RWPE1 (cell line): ENCODE results near the gene CFD.
"Not testable (repeated sequence)": the region's sequence is repeated elsewhere in the genome, so short reads cannot be mapped to it uniquely, and the experiment has no call there.

ENCODE experiments used
- CTCF ChIA-PET: fragments of 350-600 bp; sonication (Branson Sonifier 250); formaldehyde crosslinking; extraction: SDS; loops from one replicate; lab custom pipeline; 2021; lab: Yijun Ruan, JAX
- POLR2A ChIA-PET: fragments of 400-600 bp; formaldehyde crosslinking; extraction: SDS; loops from one replicate; lab custom pipeline; 2020; ENCODE audit warnings: antibody characterized with exemption; ENCODE audit not compliant: low non-redundant PET; lab: Yijun Ruan, JAX
- DNase-seq: peaks from one replicate; pipeline ENCODE4 v3.0.0; 2012; ENCODE audit warnings: low spot score
- H3K27ac ChIP-seq: fragments of 450-650 bp; 2 replicates; pipeline ENCODE4 v1.5.1; 2017
- CTCF ChIP-seq: fragments of 450-650 bp; conservative IDR thresholded peaks from 2 replicates; pipeline ENCODE4 v1.5.1; 2017; ENCODE audit warnings: low read depth, mild to moderate bottlenecking

CFD gene

GRCh38 chr19:835210-835810 is 24.2 kb upstream of the CFD start:
- no peak overlapping the region for H3K27ac ChIP-seq
- CTCF ChIA-PET, result interaction anchor here (0.5 kb wide), 1 partner anchor 65 kb away, joined by 4 read pairs; no protein-coding TSS in a partner anchor
- no peak for DNase-seq
- POLR2A ChIA-PET, result no interaction called here
- no peak for TF ChIP-seq CTCF

GRCh38 chr19:840519-841206 is 18.8 kb upstream of the CFD start, which contains the start of gene PRTN3:
PRTN3 (plus strand) TSS chr19:840999; CDS start chr19:841009, 10 bp downstream.
- no peak for TF ChIP-seq CTCF
- no peak for DNase-seq
- ChIA-PET CTCF (interaction anchor here (0.7 kb wide), 1 partner anchor 80 kb away, joined by 4 read pairs; no protein-coding TSS in a partner anchor), POLR2A (no interaction called here)
- H3K27ac ChIP-seq, result no peak within 1 kb of the TSS

GRCh38 chr19:842802-843179 is 16.7 kb upstream of the CFD start:
- DNase-seq, POLR2A ChIA-PET: not testable (repeated sequence)
- CTCF ChIA-PET, result interaction anchor here (0.5 to 1.0 kb wide), 3 partner anchors 14 to 47 kb away, joined by 3 to 4 read pairs (median 3); no protein-coding TSS in a partner anchor
- peak overlapping the region; percentile 92; the same call in 1 of the 2 replicates for H3K27ac ChIP-seq

GRCh38 chr19:843180-843835 is 16.2 kb upstream of the CFD start:
- ChIA-PET CTCF (interaction anchor here (0.5 to 1.0 kb wide), 4 partner anchors 13 to 73 kb away, joined by 3 to 4 read pairs (median 3); no protein-coding TSS in a partner anchor), POLR2A (no interaction called here)
- no peak for TF ChIP-seq CTCF
- peak overlapping the region; percentile 92; the same call in 1 of the 2 replicates for H3K27ac ChIP-seq
- no peak for DNase-seq

- ChIA-PET CTCF (interaction anchor here (0.6 to 1.0 kb wide), 2 partner anchors 16 to 74 kb away, joined by 3 read pairs; no protein-coding TSS in a partner anchor), POLR2A (no interaction called here)
- DNase-seq, result no peak
- TF ChIP-seq CTCF, result no peak
- peak overlapping the region; percentile 92 for H3K27ac ChIP-seq
These were observed 15.5 kb upstream of the CFD start for GRCh38 chr19:843836-844545.

- H3K27ac ChIP-seq, result peak overlapping the region; percentile 92
- CTCF ChIA-PET, result interaction anchor here (1.0 kb wide), 1 partner anchor 15 kb away, joined by 3 read pairs; no protein-coding TSS in a partner anchor
- POLR2A ChIA-PET, result interaction anchor here (0.6 kb wide), 1 partner anchor 10 kb away, joined by 5 read pairs; no protein-coding TSS in a partner anchor
- no peak for TF ChIP-seq CTCF
- DNase-seq, result no peak
These were observed 14.9 kb upstream of the CFD start for GRCh38 chr19:844546-844971.
